ENCODE measurements around the gene MEF2C.
A peak's percentile ranks its signal among the peaks of the same experiment; 100 is the strongest.
"Not testable (repeated sequence)": the region's sequence is repeated elsewhere in the genome, so short reads cannot be mapped to it uniquely, and the experiment has no call there.

Gene MEF2C

DNA sequence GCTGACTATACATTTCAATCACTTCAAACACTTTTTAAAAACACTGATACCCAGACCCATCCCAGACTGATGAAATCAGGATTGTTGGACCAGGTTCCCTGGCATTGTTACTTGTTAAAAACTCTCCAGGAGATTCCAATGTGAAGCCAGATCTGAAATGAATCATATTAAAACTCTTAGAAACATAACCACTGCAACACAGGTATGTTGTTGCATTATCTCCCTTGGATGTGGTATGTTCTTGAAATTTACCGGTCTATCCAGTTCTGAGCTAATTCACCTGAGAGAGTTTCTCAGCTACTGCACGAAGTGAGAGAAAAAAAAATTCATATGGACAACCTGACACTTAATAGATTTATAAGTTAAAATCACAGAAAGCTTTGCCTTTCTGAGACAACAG lies 21.8 kb downstream of the MEF2C start:
- DNase-seq (ENCODE audit: low read depth): no peak

DNA sequence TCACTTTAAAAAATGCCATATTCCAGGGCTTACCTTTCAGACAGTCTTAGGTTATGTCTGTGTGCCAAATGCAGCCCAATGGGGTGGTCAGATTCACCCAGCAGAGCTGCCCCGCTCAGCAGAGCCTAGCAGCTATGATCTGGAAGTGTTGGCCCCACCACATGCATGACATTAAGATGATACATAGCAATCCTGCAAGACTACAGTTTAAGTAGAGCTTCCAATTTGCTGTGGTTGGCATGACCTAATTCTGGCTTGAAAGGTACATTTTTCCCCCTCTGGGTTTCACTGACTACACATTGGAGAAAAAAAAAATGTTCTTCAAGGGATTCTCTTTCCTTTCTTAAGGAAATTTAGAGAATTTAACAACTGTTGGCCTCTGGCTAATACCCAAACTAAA lies 22.5 kb downstream of the MEF2C start:
- DNase-seq (ENCODE audit: low read depth): no peak

DNA sequence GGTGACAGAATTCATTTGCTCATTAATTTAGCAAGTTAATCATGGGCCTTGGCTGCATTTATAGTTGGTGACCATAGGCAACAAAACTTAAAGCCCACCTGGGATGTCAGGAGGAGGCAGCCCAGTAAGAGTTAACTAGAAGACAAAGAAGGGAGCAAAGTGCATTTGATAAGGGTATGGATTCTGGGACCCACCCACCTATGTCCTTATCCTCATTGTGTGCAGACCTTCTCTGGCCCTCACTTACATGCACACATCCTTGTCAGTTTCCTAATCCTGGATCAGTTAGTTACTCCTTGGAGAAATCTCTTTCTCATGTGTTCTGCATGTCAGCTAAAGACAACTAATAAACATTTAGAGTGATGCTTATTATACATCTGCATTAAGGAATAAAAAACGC lies 24.6 kb downstream of the MEF2C start:
- no peak for DNase-seq (ENCODE audit: low read depth)

DNA sequence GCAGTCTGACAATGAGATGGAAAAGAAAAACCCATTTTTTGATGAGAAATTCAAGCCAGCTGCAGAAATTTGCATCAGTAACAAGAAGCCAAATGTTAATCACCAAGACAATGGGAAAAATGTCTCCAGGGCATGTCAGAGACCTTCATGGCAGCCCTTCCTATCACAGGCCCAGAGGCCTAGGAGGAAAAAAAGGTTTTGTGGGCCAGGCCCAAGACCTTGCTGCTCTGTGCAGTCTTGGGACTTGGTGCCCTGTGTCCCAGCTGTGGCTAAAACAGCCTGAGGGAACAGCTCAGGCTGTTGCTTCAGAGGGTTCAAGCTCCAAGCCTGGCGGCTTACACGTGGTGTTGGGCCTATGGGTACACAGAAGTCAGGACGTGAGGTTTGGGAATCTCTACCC lies 26.6 kb downstream of the MEF2C start:
- not testable (repeated sequence) for DNase-seq (ENCODE audit: low read depth)

DNA sequence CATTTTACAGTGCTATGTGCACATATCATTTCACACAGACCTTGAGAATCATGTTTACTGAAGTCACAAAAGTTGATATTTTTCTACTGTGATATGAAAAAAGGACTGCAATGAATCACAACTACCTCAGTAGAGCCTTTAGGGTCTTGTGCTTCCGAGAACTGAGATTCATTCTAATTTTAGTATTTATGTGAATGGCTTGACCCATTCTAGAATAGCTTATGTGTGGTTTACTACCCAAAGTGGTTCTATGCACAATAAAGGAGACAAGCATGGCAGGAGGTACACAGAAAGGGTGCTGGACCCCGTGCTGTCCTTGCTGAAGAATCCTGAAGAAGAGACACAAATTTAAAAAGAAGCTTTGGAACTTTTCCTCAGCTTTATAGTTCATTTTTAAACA lies 28.2 kb downstream of the MEF2C start:
- no peak for DNase-seq (ENCODE audit: low read depth)

DNA sequence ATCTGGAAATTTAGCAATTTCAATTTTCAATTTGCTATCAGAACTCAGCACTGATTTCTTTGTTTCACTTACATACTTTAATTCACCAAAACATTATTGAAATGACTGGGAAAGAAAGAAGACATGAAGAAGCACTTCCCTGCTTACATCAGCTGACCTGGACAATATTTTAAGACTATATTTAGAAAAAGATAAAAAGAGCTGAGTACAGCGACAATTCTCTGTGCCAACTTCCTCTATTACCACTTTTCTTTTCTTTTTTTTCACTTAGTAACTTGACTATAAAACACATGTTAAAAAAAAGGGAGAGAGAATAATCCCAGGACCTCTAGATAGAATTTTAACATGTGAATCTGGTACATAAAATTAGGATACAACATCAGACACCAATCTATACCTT lies 35.6 kb downstream of the MEF2C start:
- no peak for DNase-seq (ENCODE audit: low read depth)

DNA sequence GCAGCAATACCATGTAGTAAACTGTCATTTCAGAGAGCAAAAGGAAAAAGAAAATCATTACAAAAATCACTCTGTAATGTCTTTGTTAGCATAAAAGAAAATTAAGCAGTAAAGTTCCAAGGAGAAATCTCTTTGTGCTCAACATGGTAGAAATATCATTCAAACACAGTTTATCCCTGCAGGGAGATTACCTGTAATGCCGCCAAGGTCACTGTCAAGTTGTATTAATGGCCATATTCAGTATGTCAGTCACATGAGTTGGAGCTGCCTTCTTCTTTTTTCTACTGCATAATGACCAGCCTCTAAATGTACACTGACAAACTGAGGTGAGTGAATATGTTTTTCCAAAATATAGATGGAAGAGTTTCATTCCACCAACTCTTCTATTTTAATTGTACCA lies 36.5 kb downstream of the MEF2C start:
- DNase-seq (ENCODE audit: low read depth): no peak

DNA sequence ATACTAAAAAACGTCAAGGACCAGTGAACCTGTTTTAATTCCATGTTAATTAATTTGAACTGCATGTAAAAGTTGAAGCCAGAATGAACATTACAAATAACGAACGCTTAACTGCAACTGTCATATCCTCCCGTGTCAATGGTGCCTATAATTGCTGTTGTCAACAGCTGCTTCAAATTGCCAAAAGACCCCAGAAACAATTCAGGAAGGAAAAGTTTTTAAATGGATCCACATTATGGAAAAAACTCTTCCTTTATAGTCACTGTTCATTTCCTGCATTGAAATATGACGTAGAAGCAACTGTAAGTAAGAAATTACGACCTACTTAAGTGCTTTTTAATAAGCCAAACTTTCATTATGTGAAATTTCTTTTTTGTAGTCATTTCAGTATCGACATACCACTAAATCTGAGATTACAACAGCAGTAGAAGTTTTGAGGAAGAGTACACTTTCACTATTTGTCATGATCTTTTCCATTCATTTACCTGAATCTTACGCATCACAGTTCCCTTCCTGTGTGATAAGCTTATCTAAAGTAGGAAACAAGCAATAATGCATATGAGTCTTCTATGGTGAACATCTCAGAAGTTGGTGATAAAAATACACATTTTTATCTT lies 37.8 kb downstream of the MEF2C start:
- DNase-seq (ENCODE audit: low read depth): no peak

DNA sequence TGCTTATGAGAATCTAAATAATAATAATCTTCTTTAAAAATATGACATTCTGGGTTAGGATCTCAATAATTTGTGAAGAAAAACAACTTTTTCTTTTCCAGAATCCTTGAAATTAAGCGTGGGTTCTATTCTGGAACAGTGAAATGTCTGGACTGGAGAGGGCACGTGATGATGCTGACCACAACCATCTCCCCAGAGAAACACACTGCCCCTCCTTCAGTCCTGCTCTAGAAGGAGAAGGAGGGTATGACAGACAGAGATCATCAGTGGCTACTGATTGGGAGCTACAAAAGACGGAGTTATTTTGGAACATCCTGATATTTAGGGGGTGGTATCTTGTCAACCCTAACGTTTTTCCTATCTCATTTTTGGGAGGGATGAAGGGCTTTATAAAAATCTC lies 40.2 kb downstream of the MEF2C start:
- DNase-seq (ENCODE audit: low read depth): no peak

DNA sequence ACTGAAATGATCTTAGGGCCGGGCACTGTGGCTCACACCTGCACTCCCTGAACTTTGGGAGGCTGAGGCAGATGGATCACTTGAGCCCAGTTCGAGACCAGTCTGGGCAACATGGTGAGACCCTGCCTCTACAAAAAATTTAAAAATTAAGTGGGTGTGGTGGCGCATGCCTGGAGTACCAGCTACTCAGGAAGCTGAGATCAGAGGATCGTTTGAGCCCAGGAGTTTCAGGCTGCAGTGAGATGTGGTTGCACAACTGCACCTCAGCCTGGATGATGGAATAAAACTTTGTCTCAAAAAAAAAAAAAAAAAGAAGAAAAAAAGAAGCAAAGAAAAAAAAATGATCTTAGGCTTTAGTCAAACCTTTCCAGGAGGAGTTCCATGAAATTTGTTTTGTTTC lies 41.8 kb downstream of the MEF2C start:
- DNase-seq (ENCODE audit: low read depth): no peak

DNA sequence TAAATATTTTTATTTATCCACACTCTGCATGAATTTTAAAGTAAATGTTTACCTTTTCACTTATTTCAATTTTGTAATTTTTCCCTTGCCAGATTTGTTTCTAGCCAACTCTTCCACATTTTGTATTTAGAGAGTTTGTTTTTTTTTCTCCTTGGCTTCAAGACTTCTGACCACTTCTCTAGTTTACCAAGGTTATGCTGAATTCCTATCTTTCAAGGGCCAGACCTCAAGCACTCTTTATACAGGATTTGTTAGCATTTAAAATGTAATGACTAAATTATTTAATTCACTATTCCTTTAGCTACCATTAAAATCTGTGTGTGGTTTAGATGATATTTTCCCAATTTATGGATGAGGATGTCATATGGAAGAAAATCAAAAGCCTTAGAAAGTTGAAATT lies 42.5 kb downstream of the MEF2C start:
- DNase-seq (ENCODE audit: low read depth): no peak

DNA sequence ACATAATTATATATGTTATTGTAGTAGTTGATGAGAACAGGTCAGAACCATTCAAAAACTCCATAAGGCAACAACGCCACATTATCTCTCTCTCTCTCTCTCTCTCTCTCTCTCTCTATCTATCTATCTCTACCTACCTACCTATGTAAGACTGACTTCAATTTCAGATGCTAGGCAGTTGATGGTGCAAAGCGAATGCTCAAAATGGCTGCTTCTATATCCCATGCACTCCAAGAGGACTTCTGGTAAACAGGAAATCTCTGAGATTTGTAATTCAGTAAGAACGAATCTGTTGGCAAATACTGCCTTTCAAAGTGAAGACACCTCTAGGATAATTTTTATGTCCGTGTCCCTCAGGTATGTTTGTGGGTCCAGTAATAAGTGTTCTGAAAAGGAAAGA lies 43.7 kb downstream of the MEF2C start:
- no peak for DNase-seq (ENCODE audit: low read depth)

DNA sequence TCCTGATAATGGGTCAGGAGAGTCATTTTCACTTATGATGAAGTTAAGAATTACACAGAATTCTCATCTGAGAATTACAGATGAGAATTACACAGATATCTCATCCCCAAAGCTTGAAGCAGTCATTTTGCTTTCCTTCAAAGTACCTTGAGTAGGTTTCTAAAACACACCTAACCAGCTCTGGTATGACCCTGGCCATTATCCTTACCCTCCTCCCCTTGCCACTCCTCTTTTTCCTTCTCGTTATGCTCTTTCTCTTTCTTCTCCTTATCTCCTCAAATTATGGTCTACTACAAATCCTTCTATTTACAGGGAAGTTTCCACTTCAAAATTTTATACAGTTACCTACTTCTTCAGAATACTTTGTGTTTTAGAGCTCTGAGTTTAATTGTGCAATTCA lies 44.5 kb downstream of the MEF2C start:
- no peak for DNase-seq (ENCODE audit: low read depth)

DNA sequence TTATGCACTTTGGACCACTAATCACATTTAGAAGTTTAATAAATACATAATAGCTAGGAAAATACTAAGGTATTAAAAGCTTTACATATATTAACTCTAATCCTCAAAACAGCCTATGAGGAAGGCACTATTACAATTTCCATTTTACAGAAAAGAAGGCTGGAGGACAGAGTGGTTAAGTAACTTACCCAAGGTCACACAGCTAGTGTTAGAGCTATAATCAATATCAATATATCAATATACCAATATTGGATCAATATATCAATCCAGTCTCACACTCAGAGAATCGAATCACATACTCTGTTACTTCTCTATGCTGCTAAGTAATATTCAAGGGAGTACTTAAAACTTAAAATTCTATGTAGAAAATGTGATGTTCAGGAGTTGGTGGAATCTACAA lies 45.2 kb downstream of the MEF2C start:
- no peak for DNase-seq (ENCODE audit: low read depth)

DNA sequence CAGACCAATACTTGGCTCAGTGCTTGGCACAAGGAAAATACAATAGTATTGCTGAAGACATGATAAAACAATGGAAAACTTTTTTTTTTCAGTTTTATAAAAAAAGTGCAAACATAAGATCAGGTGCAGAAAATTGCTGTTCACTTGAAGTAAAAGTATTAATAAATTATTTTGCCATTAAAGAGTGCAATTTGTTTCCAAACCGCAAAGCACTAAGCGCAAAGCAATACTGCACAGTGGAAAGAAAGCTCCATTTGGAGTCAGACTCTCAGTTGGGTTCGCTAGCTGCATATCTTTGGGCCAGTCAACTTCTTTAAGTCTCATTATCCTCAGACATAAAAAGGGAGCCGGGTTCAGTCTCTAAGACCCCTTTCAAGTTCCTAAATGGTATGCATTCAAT lies 45.8 kb downstream of the MEF2C start:
- no peak for DNase-seq (ENCODE audit: low read depth)

DNA sequence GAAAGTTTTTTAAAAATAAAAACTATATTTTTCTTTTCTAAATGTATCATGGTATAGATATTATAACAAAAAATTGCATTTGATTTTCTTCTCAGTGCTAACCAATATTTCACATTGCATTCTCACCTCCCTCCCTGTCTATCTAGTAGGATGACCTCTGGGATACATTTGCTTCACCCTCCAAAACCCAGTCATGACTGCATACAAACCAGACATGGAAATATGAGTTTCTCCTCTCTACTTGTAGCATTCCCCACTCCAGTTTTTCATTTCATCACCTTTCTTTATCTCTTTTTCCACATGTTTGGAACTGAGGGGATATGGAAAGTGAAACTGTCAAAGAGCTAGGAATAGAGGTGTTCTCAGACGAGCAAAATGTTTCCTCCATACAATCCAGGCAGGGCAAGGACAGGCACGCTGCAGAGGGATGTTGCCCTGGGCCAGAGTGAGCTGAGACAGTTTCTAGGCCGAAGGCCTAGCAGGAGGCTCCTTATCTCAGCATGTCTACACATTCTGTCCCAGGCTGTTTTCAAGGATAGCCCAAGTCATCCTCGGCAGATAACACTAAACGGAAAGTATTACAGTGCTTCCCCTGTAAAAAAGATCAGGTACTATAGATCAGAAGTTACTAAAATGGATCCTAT lies 46.7 kb downstream of the MEF2C start:
- DNase-seq (ENCODE audit: low read depth): no peak

DNA sequence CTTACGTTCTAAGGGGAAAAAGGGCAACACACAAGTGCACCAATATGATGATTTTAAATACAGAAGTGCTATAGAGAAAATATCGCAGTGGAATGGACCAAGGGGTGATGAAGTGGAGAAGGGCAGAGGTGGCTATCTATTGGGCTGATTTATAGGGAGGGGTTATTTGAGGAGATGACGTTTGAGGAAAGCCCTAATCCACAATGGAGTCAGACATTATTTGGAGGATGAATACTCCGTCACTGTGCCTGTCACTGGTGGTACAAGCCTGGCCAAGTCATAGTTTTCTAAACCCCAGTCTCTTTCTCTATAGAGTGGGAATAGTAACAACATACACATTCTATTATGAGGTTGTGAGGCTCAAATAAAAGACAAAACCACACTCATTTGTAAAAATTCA lies 48.5 kb downstream of the MEF2C start:
- DNase-seq (ENCODE audit: low read depth): no peak

DNA sequence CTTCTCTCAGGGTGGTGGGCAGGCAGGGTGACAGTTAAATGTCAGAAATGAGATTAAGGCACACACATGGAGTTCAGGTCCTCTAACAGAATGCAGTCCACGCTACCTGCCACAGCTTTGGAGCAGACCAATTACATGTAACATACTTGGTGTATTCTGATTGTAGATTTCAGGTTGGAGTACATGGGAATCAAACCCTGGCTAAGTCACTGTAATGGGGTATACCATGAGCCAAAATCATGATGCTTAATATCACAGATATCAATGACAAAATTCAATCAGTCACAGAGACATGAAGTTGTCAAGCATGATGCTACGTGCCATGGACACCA lies 48.9 kb downstream of the MEF2C start:
- DNase-seq (ENCODE audit: low read depth): no peak

DNA sequence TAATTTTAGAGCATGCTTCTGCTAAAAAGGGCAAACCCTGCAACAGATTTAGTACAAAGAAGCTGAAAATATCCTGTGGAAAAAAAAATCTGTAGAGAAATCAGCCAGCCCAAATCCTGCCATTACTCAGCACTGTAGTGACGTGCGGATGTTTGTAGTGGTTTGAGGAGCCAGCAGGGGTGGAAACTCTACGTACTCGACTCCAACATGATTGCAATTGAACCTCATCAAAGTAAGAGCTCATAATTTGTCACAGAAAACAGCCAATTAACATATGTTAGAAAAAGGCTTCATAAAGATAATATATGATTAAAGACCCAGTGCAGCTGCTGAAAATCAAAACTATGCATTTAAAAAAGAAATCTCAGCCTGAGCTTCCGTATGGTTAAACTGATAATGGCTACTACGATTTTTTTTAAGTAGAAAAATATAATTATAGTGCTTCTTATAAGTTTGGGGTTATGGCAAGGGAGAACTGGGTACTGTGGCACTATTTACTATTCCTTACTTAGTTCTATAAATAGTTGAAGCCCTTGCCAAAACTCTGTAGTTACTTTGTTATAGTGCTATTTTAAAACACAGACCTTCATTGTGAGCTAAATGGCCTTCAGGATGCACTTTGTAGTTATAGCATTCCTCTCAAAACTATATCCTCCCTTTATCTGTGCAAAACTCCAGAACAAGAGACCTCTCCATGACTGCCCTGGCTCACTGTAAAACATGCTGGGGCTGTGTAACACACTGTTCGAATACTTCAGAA lies 49.4 kb downstream of the MEF2C start:
- DNase-seq (ENCODE audit: low read depth): peak; percentile 14

DNA sequence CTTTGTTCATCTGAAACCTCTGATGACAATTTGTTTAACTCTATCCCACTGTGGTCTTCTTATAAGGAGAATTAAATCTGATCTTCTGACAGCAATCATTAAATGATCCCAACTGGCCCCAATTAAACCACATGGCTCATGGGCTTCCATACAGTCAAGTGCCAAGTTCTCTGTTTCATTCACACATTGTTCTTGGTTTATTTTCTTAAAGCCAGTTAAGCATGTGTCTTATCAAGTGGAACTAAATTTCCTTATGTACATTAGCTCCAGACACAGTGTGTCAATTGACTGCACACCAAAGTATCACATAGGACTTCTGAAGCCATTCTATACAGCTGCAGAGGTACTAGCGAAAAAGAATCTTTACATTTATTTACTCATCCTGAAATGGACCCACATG lies 51.2 kb downstream of the MEF2C start:
- no peak for DNase-seq (ENCODE audit: low read depth)

DNA sequence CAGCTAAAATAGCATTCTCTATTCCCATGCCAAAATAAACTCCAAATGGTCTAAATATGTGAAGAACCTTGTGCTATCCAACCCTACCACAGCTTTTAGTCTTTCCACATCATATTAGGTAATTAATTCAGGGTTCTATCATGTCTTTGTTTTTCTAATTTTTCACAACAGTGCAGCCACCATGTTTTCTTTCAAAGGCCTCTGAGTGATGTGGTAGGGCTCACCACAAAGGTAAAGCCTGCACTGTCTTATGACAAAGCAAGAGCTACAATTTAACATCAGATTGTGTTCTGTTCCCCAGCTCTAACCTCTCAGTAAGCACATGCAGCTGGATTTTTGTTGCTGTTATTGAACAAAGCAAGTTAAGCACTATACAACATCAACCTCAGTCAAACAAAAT lies 52.4 kb downstream of the MEF2C start:
- DNase-seq (ENCODE audit: low read depth): no peak

DNA sequence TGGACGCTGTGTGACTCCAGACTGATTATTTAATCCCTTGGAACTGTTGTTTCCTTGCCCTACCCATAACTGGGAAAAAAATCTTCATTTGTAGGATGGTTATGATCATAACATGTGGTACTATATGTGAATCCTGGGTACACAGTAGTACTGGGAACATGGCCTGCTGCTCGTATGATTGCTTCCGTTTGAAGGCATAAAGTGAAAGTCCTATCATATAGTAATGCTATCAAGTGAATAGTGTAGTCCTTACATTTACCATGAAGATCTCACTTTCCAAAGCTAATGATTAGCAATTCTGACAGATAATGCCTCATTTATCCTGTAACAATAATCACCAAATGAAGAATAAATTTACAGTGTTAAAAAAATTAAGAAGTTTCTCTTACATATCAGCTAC lies 53.2 kb downstream of the MEF2C start:
- DNase-seq (ENCODE audit: low read depth): no peak

DNA sequence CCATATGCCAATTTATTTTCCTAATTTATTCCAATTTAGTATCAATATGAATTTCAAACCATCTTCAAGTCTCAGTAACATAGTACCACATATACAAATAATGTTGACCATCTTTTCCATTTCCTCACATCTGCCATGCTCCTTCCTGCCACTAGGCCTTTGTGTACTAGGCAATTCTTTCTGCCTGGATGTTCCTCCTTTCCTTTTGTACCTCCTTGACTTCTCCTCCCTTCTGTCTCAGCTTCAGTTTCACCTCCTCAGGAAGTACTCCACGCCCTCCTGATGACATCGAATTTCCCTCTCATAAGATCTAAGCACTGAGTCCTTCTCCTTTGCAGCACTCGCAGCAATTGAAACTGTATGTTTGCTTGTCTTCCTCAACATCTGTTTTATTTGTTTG lies 53.9 kb downstream of the MEF2C start:
- no peak for DNase-seq (ENCODE audit: low read depth)

DNA sequence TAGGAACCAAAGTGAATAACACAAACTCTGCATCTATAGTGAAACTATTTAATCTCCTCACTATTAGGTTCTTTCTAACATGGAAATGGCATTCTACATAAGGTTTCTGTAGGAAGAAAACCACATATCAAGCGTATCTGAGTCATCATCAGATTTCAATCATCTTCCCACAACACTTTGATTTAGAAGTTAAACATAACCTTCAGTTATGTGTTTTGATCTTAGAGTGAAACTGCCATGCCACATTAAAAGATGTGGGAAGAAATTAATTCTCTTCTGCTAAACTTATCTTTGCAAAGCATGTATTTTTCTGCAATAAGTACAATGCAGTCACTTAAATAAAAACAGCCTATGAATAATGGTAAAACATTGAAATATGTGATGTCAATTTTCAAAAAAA lies 55.0 kb downstream of the MEF2C start:
- DNase-seq (ENCODE audit: low read depth): no peak

All from stimulated activated CD8-positive, alpha-beta memory T cell treated with anti-CD3 and anti-CD28 coated beads, Interleukin-4, amount 100 ng/mL, for 24 hours (primary cell).